B cell (primary cell): Measurements from ENCODE around the gene MAB21L2. TPM values are rescaled to one million over a fixed set of nuclear protein-coding genes. Genes with fewer than 3 reads are reported as not detected.
A peak's percentile ranks its signal among the peaks of the same experiment; 100 is the strongest.

Experiments
- ATAC-seq: fragments of 200-7000 bp; cut with Tn5 transposase; one replicate; pipeline ENCODE4 v1.10.0; 2021; ENCODE audit warnings: low read depth, mild to moderate bottlenecking, moderate number of reproducible peaks, moderate library complexity
- CTCF ChIA-PET: fragments of 350-600 bp; sonication (Branson Sonifier 250); formaldehyde crosslinking; loops from one replicate; lab custom pipeline; 2021; ENCODE audit warnings: antibody characterized with exemption, inconsistent platforms; lab: Charles Lee
- POLR2A ChIA-PET: fragments of 350-600 bp; sonication (Branson Sonifier 250); formaldehyde crosslinking; loops from one replicate; lab custom pipeline; 2021; ENCODE audit warnings: antibody characterized with exemption; lab: Charles Lee
- DNase-seq: peaks from one replicate; pipeline ENCODE4 v3.0.0; 2013
- H2AFZ ChIP-seq: 2 replicates; pipeline ENCODE4 v1.6.1; 2012; ENCODE audit warnings: mild to moderate bottlenecking, low read depth, low read length; ENCODE audit not compliant: insufficient read depth, poor library complexity, severe bottlenecking
- H3K27ac ChIP-seq, 2 donors: 1 replicate in 1 of 2; 2 replicates in 1 of 2; pipeline ENCODE4 v1.5.1; 2012 to 2013; ENCODE audit warnings: low read length in 2 of 2, mild to moderate bottlenecking in 2 of 2, moderate library complexity in 1 of 2
- H3K27me3 ChIP-seq, 4 experiments: fragments of 200-600 bp in 1 of 4; sonication (generic) in 1 of 4; replicated peaks in 1 of 4; 1 replicate in 2 of 4; 2 replicates in 2 of 4; pipeline versions ENCODE4 v1.6.1 to v1.7.0; 2013 to 2016; ENCODE audit warnings: low read length in 3 of 4, mild to moderate bottlenecking in 2 of 4, mixed read lengths in 1 of 4, moderate library complexity in 1 of 4; ENCODE audit not compliant: insufficient read depth in 4 of 4, control insufficient read depth in 3 of 4; ENCODE audit errors: control extremely low read depth in 1 of 4
- H3K36me3 ChIP-seq, 2 experiments: replicated peaks in 1 of 2; 1 replicate in 1 of 2; 2 replicates in 1 of 2; pipeline versions ENCODE4 v1.6.1 to v1.7.1; 2013; ENCODE audit warnings: low read length in 1 of 2; ENCODE audit not compliant: insufficient read depth in 2 of 2, control insufficient read depth in 1 of 2; ENCODE audit errors: control extremely low read depth in 1 of 2, extremely low read depth in 1 of 2
- H3K4me1 ChIP-seq, 2 donors: fragments of 200-600 bp in 1 of 2; sonication (generic) in 1 of 2; 1 replicate in 1 of 2; 2 replicates in 1 of 2; pipeline versions ENCODE4 v1.5.1 to v1.6.1; 2013 to 2017; ENCODE audit warnings: low read length in 2 of 2; ENCODE audit not compliant: control insufficient read depth in 2 of 2, insufficient read depth in 2 of 2
- H3K4me2 ChIP-seq: replicated peaks from 2 replicates; pipeline ENCODE3; 2012; ENCODE audit warnings: mild to moderate bottlenecking, low read depth, low read length; ENCODE audit not compliant: poor library complexity, severe bottlenecking
- H3K4me3 ChIP-seq, 5 experiments: fragments of 200-600 bp in 1 of 5; sonication (generic) in 1 of 5; 1 replicate in 3 of 5; 2 replicates in 2 of 5; pipeline versions ENCODE4 v1.5.1 to v1.7.0; 2011 to 2016; ENCODE audit warnings: low read length in 4 of 5, mild to moderate bottlenecking in 4 of 5, low read depth in 2 of 5, control low read depth in 1 of 5, moderate library complexity in 1 of 5; ENCODE audit not compliant: insufficient read depth in 1 of 5; ENCODE audit errors: control extremely low read depth in 1 of 5, extremely low read depth in 1 of 5
- H3K79me2 ChIP-seq: fragments of 200-600 bp; sonication (generic); one replicate; pipeline ENCODE4 v1.6.0; 2016; ENCODE audit warnings: low read length; ENCODE audit not compliant: control insufficient read depth, insufficient read depth
- H3K9ac ChIP-seq: fragments of 200-600 bp; sonication (generic); 2 replicates; pipeline ENCODE4 v1.6.1; 2017; ENCODE audit warnings: mild to moderate bottlenecking, low read length, moderate library complexity
- H3K9me3 ChIP-seq, 3 donors: one replicate each; pipeline versions ENCODE4 v1.6.1 to v1.7.1; 2013; ENCODE audit warnings: low read length in 2 of 3; ENCODE audit not compliant: control insufficient read depth in 2 of 3, insufficient read depth in 1 of 3; ENCODE audit errors: control extremely low read depth in 1 of 3
- H4K20me1 ChIP-seq: 2 replicates; pipeline ENCODE4 v1.6.0; 2012; ENCODE audit warnings: mild to moderate bottlenecking, low read length; ENCODE audit not compliant: insufficient read depth, control insufficient read depth, poor library complexity, severe bottlenecking
- H3K27ac Mint-ChIP-seq: one replicate; pipeline ENCODE4 v1.8.0; 2021; ENCODE audit warnings: mixed read lengths
- H3K27me3 Mint-ChIP-seq: one replicate; pipeline ENCODE4 v1.8.0; 2021; ENCODE audit warnings: mixed read lengths
- H3K4me1 Mint-ChIP-seq: one replicate; pipeline ENCODE4 v1.8.0; 2021; ENCODE audit warnings: mixed read lengths
- H3K4me3 Mint-ChIP-seq: one replicate; pipeline ENCODE4 v1.8.0; 2021; ENCODE audit warnings: mixed read lengths
- H3K9me3 Mint-ChIP-seq: one replicate; pipeline ENCODE4 v1.8.0; 2022; ENCODE audit warnings: mixed read lengths; ENCODE audit not compliant: insufficient read depth
- EZH2 ChIP-seq: IDR thresholded peaks from 2 replicates; pipeline ENCODE4 v1.6.1; 2012; ENCODE audit warnings: borderline replicate concordance, low read depth, mild to moderate bottlenecking, moderate library complexity, low read length; ENCODE audit not compliant: insufficient read depth, poor library complexity, severe bottlenecking
- WGBS: methylation state at CpG from one replicate; pipeline ENCODE4 v1.1.5; 2013; ENCODE audit warnings: missing lambda C conversion rate; ENCODE audit not compliant: insufficient coverage; 5-methylcytosine and 5-hydroxymethylcytosine counted together
- intact Hi-C: fragments of 100-400 bp; cut with micrococcal nuclease; formaldehyde crosslinking; loops from one replicate; pipeline ENCODE4 v1.10.0; 2022
- polyA plus RNA-seq: library from polyadenylated mRNA; depleted of rRNA; stranded (reverse); fragments of >200 nt; gene quantifications from 2 replicates; pipeline ENCODE4 v1.2.3, GENCODE V29; 2012
- total RNA-seq, 2 donors: library from RNA; stranded (reverse); fragments of 120-200 nt in 1 of 2; gene quantifications; 1 replicate in 1 of 2; 2 replicates in 1 of 2; pipeline versions ENCODE4 v1.2.3 to v1.2.4, GENCODE V29; 2013 to 2022
- TF ChIP-seq, protein P1 (sequence below): fragments of 200-600 bp; IDR thresholded peaks from one replicate; pipeline ENCODE4 v1.8.0; 2022; ENCODE audit warnings: antibody characterized with exemption, mild to moderate bottlenecking

The MAB21L2 gene
- total and polyA plus RNA-seq, 2 donors (not counting 1 experiment from before 2014, with no cell fraction given) = not detected

DNA sequence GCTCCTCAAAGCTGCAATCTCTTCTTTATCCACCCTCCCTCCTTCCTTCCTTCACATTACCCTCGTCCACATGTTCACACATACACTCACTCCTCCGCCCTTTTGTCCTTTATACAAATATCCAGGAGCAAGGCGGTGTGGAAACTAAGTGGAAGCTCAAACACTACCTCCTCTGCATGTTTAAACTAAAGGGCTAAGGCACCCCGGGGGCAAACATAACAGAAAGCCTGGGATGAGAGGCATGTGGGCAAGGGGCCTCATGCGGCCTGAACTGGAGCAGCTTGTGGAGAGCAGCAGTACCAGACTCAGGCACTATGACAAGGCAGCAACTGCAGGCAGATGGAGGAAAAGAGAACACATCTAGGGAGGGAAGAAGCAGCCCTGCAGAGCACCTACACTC lies 9.5 kb downstream of the MAB21L2 start:
- H3K27ac ChIP-seq = no peak overlapping the region
- no peaks in the 10 kb centered on the region for H3K4me1 ChIP-seq
- H3K4me3 Mint-ChIP-seq = no peak overlapping the region
- peak overlapping the region; percentile 27 for H3K27ac Mint-ChIP-seq
- POLR2A ChIA-PET = no interaction called here
- peaks cover 2 to 34% of the 10 kb centered on the region in 2 experiments for H3K36me3 ChIP-seq
- no peaks in the 10 kb centered on the region for H3K4me1 Mint-ChIP-seq
- H3K9me3 Mint-ChIP-seq = no peaks in the 10 kb centered on the region
- H3K9ac ChIP-seq = no peak overlapping the region
- H3K79me2 ChIP-seq = no peaks in the 10 kb centered on the region
- WGBS = 100% methylated on average over 3 of the region's 5 CpGs
- H3K4me3 ChIP-seq = no peak overlapping the region
- intact Hi-C loops = no loop called here
- H2AFZ ChIP-seq = no peak overlapping the region
- no peak overlapping the region for H3K4me2 ChIP-seq
- H3K27me3 ChIP-seq = no peaks in the 10 kb centered on the region
- no peaks in the 10 kb centered on the region for H3K27me3 Mint-ChIP-seq
- no peaks in the 10 kb centered on the region for H3K9me3 ChIP-seq
- H4K20me1 ChIP-seq = no peaks in the 10 kb centered on the region
- CTCF ChIA-PET = interaction anchor here (0.6 kb wide), 1 partner anchor 1480 kb away, joined by 3 read pairs; no protein-coding TSS in a partner anchor
- TF ChIP-seq, protein P1, sequence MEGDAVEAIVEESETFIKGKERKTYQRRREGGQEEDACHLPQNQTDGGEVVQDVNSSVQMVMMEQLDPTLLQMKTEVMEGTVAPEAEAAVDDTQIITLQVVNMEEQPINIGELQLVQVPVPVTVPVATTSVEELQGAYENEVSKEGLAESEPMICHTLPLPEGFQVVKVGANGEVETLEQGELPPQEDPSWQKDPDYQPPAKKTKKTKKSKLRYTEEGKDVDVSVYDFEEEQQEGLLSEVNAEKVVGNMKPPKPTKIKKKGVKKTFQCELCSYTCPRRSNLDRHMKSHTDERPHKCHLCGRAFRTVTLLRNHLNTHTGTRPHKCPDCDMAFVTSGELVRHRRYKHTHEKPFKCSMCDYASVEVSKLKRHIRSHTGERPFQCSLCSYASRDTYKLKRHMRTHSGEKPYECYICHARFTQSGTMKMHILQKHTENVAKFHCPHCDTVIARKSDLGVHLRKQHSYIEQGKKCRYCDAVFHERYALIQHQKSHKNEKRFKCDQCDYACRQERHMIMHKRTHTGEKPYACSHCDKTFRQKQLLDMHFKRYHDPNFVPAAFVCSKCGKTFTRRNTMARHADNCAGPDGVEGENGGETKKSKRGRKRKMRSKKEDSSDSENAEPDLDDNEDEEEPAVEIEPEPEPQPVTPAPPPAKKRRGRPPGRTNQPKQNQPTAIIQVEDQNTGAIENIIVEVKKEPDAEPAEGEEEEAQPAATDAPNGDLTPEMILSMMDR = no peak
- TF ChIP-seq EZH2 = no peak
- DNase-seq (no peak), ATAC-seq (no peak)

DNA sequence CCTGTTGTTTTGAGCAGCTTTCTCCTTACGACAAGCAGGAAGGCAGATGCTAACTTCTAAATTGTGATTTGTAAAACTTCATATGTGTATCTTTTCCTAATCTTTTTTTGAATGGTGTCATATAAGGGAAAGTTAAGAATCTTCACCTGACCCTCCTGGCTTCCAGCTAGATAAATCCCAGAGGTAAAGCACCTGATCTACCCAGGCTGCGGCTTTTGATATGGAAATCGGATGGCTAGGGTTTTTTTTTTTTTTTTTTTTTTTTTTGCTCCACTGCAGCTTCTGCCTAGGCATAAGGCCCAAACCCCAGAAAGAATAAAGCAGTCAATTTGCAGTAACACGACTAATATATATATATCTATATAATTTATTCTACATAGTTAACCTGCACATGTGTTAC lies 10.0 kb downstream of the MAB21L2 start:
- Histone ChIP-seq H3K4me2 (no peak overlapping the region), H3K4me3 (no peak overlapping the region), H3K79me2 (no peaks in the 10 kb centered on the region), H3K36me3 (peaks cover 2 to 32% of the 10 kb centered on the region in 2 experiments), H2AFZ (no peak overlapping the region), H3K4me1 (no peaks in the 10 kb centered on the region), H3K9ac (no peak overlapping the region), H4K20me1 (no peaks in the 10 kb centered on the region), H3K9me3 (no peaks in the 10 kb centered on the region), H3K27ac (no peak overlapping the region), H3K27me3 (no peaks in the 10 kb centered on the region)
- ATAC-seq (no peak), DNase-seq (no peak)
- no peak for TF ChIP-seq EZH2
- TF ChIP-seq, protein P1 = no peak
- WGBS = no CpG with 5 or more reads among the region's 4 CpGs
- CTCF ChIA-PET = interaction anchor here (0.6 kb wide), 1 partner anchor 1479 kb away, joined by 3 read pairs; no protein-coding TSS in a partner anchor
- no peak overlapping the region for H3K4me3 Mint-ChIP-seq
- no peaks in the 10 kb centered on the region for H3K9me3 Mint-ChIP-seq
- no peaks in the 10 kb centered on the region for H3K4me1 Mint-ChIP-seq
- H3K27me3 Mint-ChIP-seq = no peaks in the 10 kb centered on the region
- intact Hi-C loops = no loop called here
- POLR2A ChIA-PET = no interaction called here
- H3K27ac Mint-ChIP-seq = no peak overlapping the region
